HEK293 (cell line): ENCODE results near the gene PRSS35.
A peak's percentile ranks its signal among the peaks of the same experiment; 100 is the strongest.

ENCODE experiments used
- CTCF ChIA-PET: fragments of 350-600 bp; formaldehyde crosslinking; extraction: SDS; loops from one replicate; lab custom pipeline; 2021; ENCODE audit warnings: antibody characterized with exemption; lab: Yijun Ruan, JAX
- POLR2A ChIA-PET: fragments of 300-600 bp; formaldehyde crosslinking; extraction: SDS; loops from one replicate; lab custom pipeline; 2020; ENCODE audit warnings: antibody characterized with exemption, inconsistent platforms; lab: Yijun Ruan, JAX
- H3K27ac ChIP-seq: fragments of 200-500 bp; sonication (Bioruptor generic); 2 replicates; pipeline ENCODE4 v1.5.1; 2014; ENCODE audit warnings: low read depth, low read length, control low read depth, inconsistent platforms; ENCODE audit errors: extremely low read depth
- H3K36me3 ChIP-seq, 2 experiments: fragments of 200-500 bp in 1 of 2; sonication (Bioruptor generic) in 1 of 2; 1 replicate in 1 of 2; 2 replicates in 1 of 2; pipeline ENCODE4 v1.5.1; 2014 to 2017; ENCODE audit warnings: inconsistent platforms in 2 of 2, low read length in 2 of 2; ENCODE audit not compliant: control insufficient read depth in 2 of 2, insufficient read depth in 1 of 2
- H3K4me1 ChIP-seq: fragments of 200-500 bp; sonication (Bioruptor generic); 2 replicates; pipeline ENCODE4 v1.5.1; 2014; ENCODE audit warnings: mild to moderate bottlenecking, low read length, inconsistent platforms; ENCODE audit not compliant: control insufficient read depth, insufficient read depth
- H3K4me3 ChIP-seq: 2 replicates; pipeline ENCODE4 v1.5.1; 2011; ENCODE audit warnings: low read depth, mild to moderate bottlenecking, control low read depth, low read length, moderate library complexity
- H3K9me3 ChIP-seq: fragments of 200-500 bp; sonication (Bioruptor generic); 2 replicates; pipeline ENCODE4 v1.5.1; 2014; ENCODE audit warnings: low read depth, low read length, inconsistent platforms; ENCODE audit not compliant: control insufficient read depth, insufficient read depth
- BCL6B ChIP-seq: fragments of 450-650 bp; formaldehyde crosslinking; IDR thresholded peaks from 2 replicates; pipeline ENCODE4 v1.5.1; 2017; ENCODE audit warnings: missing biosample characterization, missing genetic modification characterization
- GLI2 ChIP-seq: fragments of 450-650 bp; formaldehyde crosslinking; IDR thresholded peaks from 2 replicates; pipeline ENCODE4; 2017; ENCODE audit warnings: missing biosample characterization, missing genetic modification characterization, low read depth, borderline replicate concordance
- GLIS2 ChIP-seq: fragments of 450-650 bp; formaldehyde crosslinking; IDR thresholded peaks from 2 replicates; pipeline ENCODE4 v1.5.1; 2016; ENCODE audit warnings: missing biosample characterization, missing genetic modification characterization
- IKZF3 ChIP-seq: fragments of 450-650 bp; IDR thresholded peaks from 2 replicates; pipeline ENCODE4 v1.5.0; 2018; ENCODE audit warnings: missing biosample characterization, mild to moderate bottlenecking, missing genetic modification characterization, moderate library complexity
- KLF16 ChIP-seq: fragments of 450-650 bp; formaldehyde crosslinking; IDR thresholded peaks from 2 replicates; pipeline ENCODE4 v1.5.1; 2017; ENCODE audit warnings: missing biosample characterization, missing genetic modification characterization
- MYNN ChIP-seq: fragments of 450-650 bp; formaldehyde crosslinking; IDR thresholded peaks from 2 replicates; pipeline ENCODE4 v1.5.1; 2016; ENCODE audit warnings: missing biosample characterization, missing genetic modification characterization, borderline replicate concordance
- OVOL3 ChIP-seq: fragments of 450-650 bp; formaldehyde crosslinking; IDR thresholded peaks from 2 replicates; pipeline ENCODE4 v1.5.1; 2016; ENCODE audit warnings: missing biosample characterization, missing genetic modification characterization
- RBAK ChIP-seq: fragments of 450-650 bp; formaldehyde crosslinking; IDR thresholded peaks from 2 replicates; pipeline ENCODE4 v1.5.1; 2016; ENCODE audit warnings: missing biosample characterization, missing genetic modification characterization
- SP2 ChIP-seq: fragments of 450-650 bp; formaldehyde crosslinking; IDR thresholded peaks from 2 replicates; pipeline ENCODE4 v1.5.1; 2016; ENCODE audit warnings: missing biosample characterization, missing genetic modification characterization
- SP3 ChIP-seq: fragments of 450-650 bp; formaldehyde crosslinking; IDR thresholded peaks from 2 replicates; pipeline ENCODE4 v1.5.1; 2016; ENCODE audit warnings: missing biosample characterization, missing genetic modification characterization
- TCF7L2 ChIP-seq: IDR thresholded peaks from 2 replicates; pipeline ENCODE4 v1.6.1; 2011; ENCODE audit warnings: low read depth, mild to moderate bottlenecking, inconsistent platforms, low read length, moderate library complexity, borderline replicate concordance
- TSHZ1 ChIP-seq: fragments of 450-650 bp; formaldehyde crosslinking; IDR thresholded peaks from 2 replicates; pipeline ENCODE4 v1.5.1; 2016; ENCODE audit warnings: missing biosample characterization, missing genetic modification characterization, borderline replicate concordance
- WT1 ChIP-seq: fragments of 450-650 bp; formaldehyde crosslinking; IDR thresholded peaks from 2 replicates; pipeline ENCODE4 v1.5.1; 2016; ENCODE audit warnings: missing biosample characterization, missing genetic modification characterization
- ZFP3 ChIP-seq: fragments of 450-650 bp; formaldehyde crosslinking; IDR thresholded peaks from 2 replicates; pipeline ENCODE4 v1.5.1; 2016; ENCODE audit warnings: low read depth, missing biosample characterization, missing genetic modification characterization
- ZIC2 ChIP-seq: fragments of 450-650 bp; formaldehyde crosslinking; IDR thresholded peaks from 2 replicates; pipeline ENCODE4 v1.5.1; 2016; ENCODE audit warnings: missing biosample characterization, missing genetic modification characterization
- ZNF121 ChIP-seq: fragments of 450-650 bp; formaldehyde crosslinking; IDR thresholded peaks from 2 replicates; pipeline ENCODE4 v1.5.1; 2016; ENCODE audit warnings: missing biosample characterization, missing genetic modification characterization
- ZNF132 ChIP-seq: fragments of 450-650 bp; formaldehyde crosslinking; IDR thresholded peaks from 2 replicates; pipeline ENCODE4 v1.5.1; 2017; ENCODE audit warnings: missing biosample characterization, missing genetic modification characterization, borderline replicate concordance
- ZNF202 ChIP-seq: fragments of 450-650 bp; formaldehyde crosslinking; IDR thresholded peaks from 2 replicates; pipeline ENCODE4 v1.5.1; 2016; ENCODE audit warnings: missing biosample characterization, missing genetic modification characterization, borderline replicate concordance
- ZNF423 ChIP-seq: fragments of 450-650 bp; formaldehyde crosslinking; IDR thresholded peaks from 2 replicates; pipeline ENCODE4 v1.5.1; 2016; ENCODE audit warnings: missing biosample characterization, missing genetic modification characterization
- ZNF426 ChIP-seq: fragments of 450-650 bp; formaldehyde crosslinking; IDR thresholded peaks from 2 replicates; pipeline ENCODE4 v1.5.1; 2017; ENCODE audit warnings: missing biosample characterization, missing genetic modification characterization, mild to moderate bottlenecking, inconsistent platforms, moderate library complexity
- ZNF473 ChIP-seq: fragments of 450-650 bp; formaldehyde crosslinking; IDR thresholded peaks from 2 replicates; pipeline ENCODE4 v1.5.1; 2017; ENCODE audit warnings: missing biosample characterization, missing genetic modification characterization
- ZNF488 ChIP-seq: fragments of 450-650 bp; formaldehyde crosslinking; IDR thresholded peaks from 2 replicates; pipeline ENCODE4 v1.5.1; 2016; ENCODE audit warnings: missing biosample characterization, missing genetic modification characterization
- ZNF501 ChIP-seq: fragments of 450-650 bp; formaldehyde crosslinking; IDR thresholded peaks from 2 replicates; pipeline ENCODE4 v1.5.1; 2016; ENCODE audit warnings: missing biosample characterization, missing genetic modification characterization
- ZNF560 ChIP-seq: fragments of 450-650 bp; formaldehyde crosslinking; IDR thresholded peaks from 2 replicates; pipeline ENCODE4 v1.5.1; 2017; ENCODE audit warnings: missing biosample characterization, missing genetic modification characterization, borderline replicate concordance
- ZNF585B ChIP-seq: fragments of 450-650 bp; formaldehyde crosslinking; IDR thresholded peaks from 2 replicates; pipeline ENCODE4 v1.5.1; 2016; ENCODE audit warnings: missing biosample characterization, missing genetic modification characterization
- ZNF654 ChIP-seq: fragments of 450-650 bp; formaldehyde crosslinking; IDR thresholded peaks from 2 replicates; pipeline ENCODE4 v1.5.1; 2016; ENCODE audit warnings: low read depth, missing biosample characterization, missing genetic modification characterization
- ZNF692 ChIP-seq: fragments of 450-650 bp; formaldehyde crosslinking; IDR thresholded peaks from 2 replicates; pipeline ENCODE4 v1.5.1; 2016; ENCODE audit warnings: missing biosample characterization, missing genetic modification characterization
- ZNF768 ChIP-seq: fragments of 450-650 bp; formaldehyde crosslinking; IDR thresholded peaks from 2 replicates; pipeline ENCODE4 v1.5.1; 2018; ENCODE audit warnings: missing biosample characterization, mild to moderate bottlenecking, missing genetic modification characterization
- ZSCAN5A ChIP-seq: fragments of 450-650 bp; formaldehyde crosslinking; IDR thresholded peaks from 2 replicates; pipeline ENCODE4 v1.5.1; 2016; ENCODE audit warnings: missing biosample characterization, missing genetic modification characterization

The PRSS35 gene

GRCh38 chr6:83511901-83512681 is at the start of gene PRSS35:
Gene PRSS35 (plus strand): TSS chr6:83512534. CDS start chr6:83523442, 10,908 bp downstream.
- H3K36me3 ChIP-seq: no peaks in the 10 kb centered on the region
- H3K27ac ChIP-seq: no peak within 1 kb of the TSS
- ChIA-PET CTCF (interaction anchor here (0.6 to 8.1 kb wide), 57 partner anchors 9 to 1242 kb away, joined by 3 to 248 read pairs (median 4); partner anchors contain the start of genes DOP1A and UBE3D), POLR2A (interaction anchor here (0.6 to 2.0 kb wide), 7 partner anchors 9 to 447 kb away, joined by 3 to 11 read pairs (median 3); partner anchors contain the start of genes DOP1A and UBE3D)
- no peaks in the 10 kb centered on the region for H3K9me3 ChIP-seq
- no peaks in the 10 kb centered on the region for H3K4me1 ChIP-seq
- H3K4me3 ChIP-seq: peak within 1 kb of the TSS; percentile 41
- no peak for TF ChIP-seq ZNF132 (tag by site-specific recombination)
- TF ChIP-seq ZNF501 (tag by site-specific recombination): peak; percentile 71; the same call in 1 of the 2 replicates
- peak; percentile 76 for TF ChIP-seq GLIS2 (tag by site-specific recombination)
- peak; percentile 81; the same call in 1 of the 2 replicates for TF ChIP-seq MYNN (tag by site-specific recombination)
- TF ChIP-seq KLF16 (tag by site-specific recombination): peak; percentile 78; the same call in 1 of the 2 replicates
- TF ChIP-seq TSHZ1: no peak
- TF ChIP-seq ZNF121: no peak
- TF ChIP-seq ZNF560 (tag by site-specific recombination): no peak
- peak; percentile 94 for TF ChIP-seq SP2 (tag by site-specific recombination)
- no peak for TF ChIP-seq ZNF473
- TF ChIP-seq ZNF768 (tag by site-specific recombination): no peak
- no peak for TF ChIP-seq TCF7L2
- peak; percentile 55 for TF ChIP-seq ZNF423 (tag by site-specific recombination)
- TF ChIP-seq ZFP3 (tag by site-specific recombination): no peak
- no peak for TF ChIP-seq ZNF202 (tag by site-specific recombination)
- no peak for TF ChIP-seq ZSCAN5A (tag by site-specific recombination)
- TF ChIP-seq ZNF426 (tag by site-specific recombination): no peak
- TF ChIP-seq ZIC2 (tag by site-specific recombination): 0 out of 2 replicates have a peak, but pooled peaks have one; percentile 8
- no peak for TF ChIP-seq BCL6B (tag by site-specific recombination)
- TF ChIP-seq IKZF3: peak; percentile 92
- TF ChIP-seq ZNF585B (tag by site-specific recombination): no peak
- TF ChIP-seq ZNF488 (tag by site-specific recombination): no peak
- no peak for TF ChIP-seq OVOL3 (tag by site-specific recombination)
- no peak; the same call in 1 of the 2 replicates for TF ChIP-seq WT1 (tag by site-specific recombination)
- TF ChIP-seq ZNF692 (tag by site-specific recombination): peak; percentile 69
- TF ChIP-seq ZNF654 (tag by site-specific recombination): peak; percentile 67
- TF ChIP-seq GLI2 (tag by site-specific recombination): no peak
- TF ChIP-seq RBAK: no peak
- peak; percentile 98 for TF ChIP-seq SP3
